Fibroblast of lung (primary cell): Measurements from ENCODE around the gene COL6A6. TPM values are rescaled to one million over a fixed set of nuclear protein-coding genes. Genes with fewer than 3 reads are reported as not detected.

Experiments used
- DNase-seq, 2 donors: peaks; one replicate each; pipeline versions ENCODE4 v3.0.0 to v3.0.0-alpha.2; 2010; ENCODE audit warnings: low read depth in 2 of 2
- H2AFZ ChIP-seq: 2 replicates; pipeline ENCODE4 v1.5.1; 2012; ENCODE audit warnings: low read length, control low read depth, inconsistent platforms
- H3K27ac ChIP-seq: 2 replicates; pipeline ENCODE4 v1.5.1; 2011; ENCODE audit warnings: low read length, control low read depth; ENCODE audit not compliant: insufficient read depth
- H3K27me3 ChIP-seq: 2 replicates; pipeline ENCODE4 v1.5.1; 2011; ENCODE audit warnings: mild to moderate bottlenecking, low read length; ENCODE audit not compliant: control insufficient read depth, insufficient read depth
- H3K36me3 ChIP-seq: 2 replicates; pipeline ENCODE4 v1.5.1; 2011; ENCODE audit warnings: low read length; ENCODE audit not compliant: control insufficient read depth, insufficient read depth
- H3K4me1 ChIP-seq: 2 replicates; pipeline ENCODE4 v1.5.1; 2011; ENCODE audit warnings: low read length; ENCODE audit not compliant: control insufficient read depth, insufficient read depth; ENCODE audit errors: extremely low read depth
- H3K4me2 ChIP-seq: 2 replicates; pipeline ENCODE4 v1.5.1; 2011; ENCODE audit warnings: low read length, control low read depth; ENCODE audit not compliant: insufficient read depth; ENCODE audit errors: extremely low read depth
- H3K4me3 ChIP-seq, 4 experiments: fragments of 200-600 bp in 1 of 4; sonication (generic) in 1 of 4; replicated peaks in 1 of 4; 2 replicates each; pipeline ENCODE4 v1.5.1; 2011 to 2016; ENCODE audit warnings: low read length in 4 of 4, low read depth in 3 of 4, mild to moderate bottlenecking in 3 of 4, control low read depth in 2 of 4, inconsistent platforms in 1 of 4, mixed read lengths in 1 of 4; ENCODE audit not compliant: insufficient read depth in 1 of 4; ENCODE audit errors: control extremely low read depth in 1 of 4
- H3K79me2 ChIP-seq: 2 replicates; pipeline ENCODE4 v1.5.1; 2012; ENCODE audit warnings: mild to moderate bottlenecking, low read length, inconsistent platforms; ENCODE audit not compliant: control insufficient read depth, insufficient read depth
- H3K9ac ChIP-seq: 2 replicates; pipeline ENCODE4 v1.5.1; 2011; ENCODE audit warnings: mild to moderate bottlenecking, low read length, control low read depth; ENCODE audit not compliant: insufficient read depth
- H3K9me3 ChIP-seq: 2 replicates; pipeline ENCODE4 v1.5.1; 2012; ENCODE audit warnings: low read depth, low read length; ENCODE audit not compliant: control insufficient read depth, insufficient read depth
- H4K20me1 ChIP-seq: 2 replicates; pipeline ENCODE4 v1.5.1; 2011; ENCODE audit warnings: low read length; ENCODE audit not compliant: control insufficient read depth, insufficient read depth; ENCODE audit errors: extremely low read depth
- EZH2 ChIP-seq: IDR thresholded peaks from 2 replicates; pipeline ENCODE4 v1.5.1; 2012; ENCODE audit warnings: low read length, control low read depth, mild to moderate bottlenecking; ENCODE audit errors: missing control alignments
- polyA minus RNA-seq: library from RNA; depleted of rRNA, polyadenylated mRNA; stranded (reverse); fragments of >200 nt; gene quantifications from 2 replicates; pipeline ENCODE4 v1.2.3, GENCODE V29; 2011; ENCODE audit warnings: low replicate concordance
- polyA plus RNA-seq, 2 donors: library from polyadenylated mRNA; depleted of rRNA in 1 of 2; stranded (reverse) in 1 of 2; unstranded in 1 of 2; fragments of >200 nt; gene quantifications; 2 replicates each; pipeline ENCODE4 v1.2.1, GENCODE V29; 2011 to 2012; ENCODE audit warnings: missing spikeins in 1 of 2
- total RNA-seq: library from RNA; depleted of rRNA; stranded (reverse); fragments of >200 nt; gene quantifications from 2 replicates; pipeline ENCODE4 v1.2.1, GENCODE V29; 2014
- TF ChIP-seq, protein P1 (sequence below), 2 donors: IDR thresholded peaks in 1 of 2; conservative IDR thresholded peaks in 1 of 2; 1 replicate in 1 of 2; 2 replicates in 1 of 2; pipeline ENCODE4 v1.5.1; 2011 to 2012; ENCODE audit warnings: low read length in 2 of 2, control low read depth in 1 of 2, inconsistent platforms in 1 of 2, low read depth in 1 of 2, mild to moderate bottlenecking in 1 of 2

COL6A6 gene, protein sequence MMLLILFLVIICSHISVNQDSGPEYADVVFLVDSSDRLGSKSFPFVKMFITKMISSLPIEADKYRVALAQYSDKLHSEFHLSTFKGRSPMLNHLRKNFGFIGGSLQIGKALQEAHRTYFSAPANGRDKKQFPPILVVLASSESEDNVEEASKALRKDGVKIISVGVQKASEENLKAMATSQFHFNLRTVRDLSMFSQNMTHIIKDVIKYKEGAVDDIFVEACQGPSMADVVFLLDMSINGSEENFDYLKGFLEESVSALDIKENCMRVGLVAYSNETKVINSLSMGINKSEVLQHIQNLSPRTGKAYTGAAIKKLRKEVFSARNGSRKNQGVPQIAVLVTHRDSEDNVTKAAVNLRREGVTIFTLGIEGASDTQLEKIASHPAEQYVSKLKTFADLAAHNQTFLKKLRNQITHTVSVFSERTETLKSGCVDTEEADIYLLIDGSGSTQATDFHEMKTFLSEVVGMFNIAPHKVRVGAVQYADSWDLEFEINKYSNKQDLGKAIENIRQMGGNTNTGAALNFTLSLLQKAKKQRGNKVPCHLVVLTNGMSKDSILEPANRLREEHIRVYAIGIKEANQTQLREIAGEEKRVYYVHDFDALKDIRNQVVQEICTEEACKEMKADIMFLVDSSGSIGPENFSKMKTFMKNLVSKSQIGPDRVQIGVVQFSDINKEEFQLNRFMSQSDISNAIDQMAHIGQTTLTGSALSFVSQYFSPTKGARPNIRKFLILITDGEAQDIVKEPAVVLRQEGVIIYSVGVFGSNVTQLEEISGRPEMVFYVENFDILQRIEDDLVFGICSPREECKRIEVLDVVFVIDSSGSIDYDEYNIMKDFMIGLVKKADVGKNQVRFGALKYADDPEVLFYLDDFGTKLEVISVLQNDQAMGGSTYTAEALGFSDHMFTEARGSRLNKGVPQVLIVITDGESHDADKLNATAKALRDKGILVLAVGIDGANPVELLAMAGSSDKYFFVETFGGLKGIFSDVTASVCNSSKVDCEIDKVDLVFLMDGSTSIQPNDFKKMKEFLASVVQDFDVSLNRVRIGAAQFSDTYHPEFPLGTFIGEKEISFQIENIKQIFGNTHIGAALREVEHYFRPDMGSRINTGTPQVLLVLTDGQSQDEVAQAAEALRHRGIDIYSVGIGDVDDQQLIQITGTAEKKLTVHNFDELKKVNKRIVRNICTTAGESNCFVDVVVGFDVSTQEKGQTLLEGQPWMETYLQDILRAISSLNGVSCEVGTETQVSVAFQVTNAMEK (N-terminal part only)
- total RNA-seq: under 0.01 and 0.83 TPM in 2 replicates
- 0.11 and 0.15 TPM in 2 replicates for polyA plus RNA-seq
- polyA plus RNA-seq (2012): 0.20 TPM in 2 replicates
- 0.07 and 0.12 TPM in 2 replicates for polyA minus RNA-seq

DNA sequence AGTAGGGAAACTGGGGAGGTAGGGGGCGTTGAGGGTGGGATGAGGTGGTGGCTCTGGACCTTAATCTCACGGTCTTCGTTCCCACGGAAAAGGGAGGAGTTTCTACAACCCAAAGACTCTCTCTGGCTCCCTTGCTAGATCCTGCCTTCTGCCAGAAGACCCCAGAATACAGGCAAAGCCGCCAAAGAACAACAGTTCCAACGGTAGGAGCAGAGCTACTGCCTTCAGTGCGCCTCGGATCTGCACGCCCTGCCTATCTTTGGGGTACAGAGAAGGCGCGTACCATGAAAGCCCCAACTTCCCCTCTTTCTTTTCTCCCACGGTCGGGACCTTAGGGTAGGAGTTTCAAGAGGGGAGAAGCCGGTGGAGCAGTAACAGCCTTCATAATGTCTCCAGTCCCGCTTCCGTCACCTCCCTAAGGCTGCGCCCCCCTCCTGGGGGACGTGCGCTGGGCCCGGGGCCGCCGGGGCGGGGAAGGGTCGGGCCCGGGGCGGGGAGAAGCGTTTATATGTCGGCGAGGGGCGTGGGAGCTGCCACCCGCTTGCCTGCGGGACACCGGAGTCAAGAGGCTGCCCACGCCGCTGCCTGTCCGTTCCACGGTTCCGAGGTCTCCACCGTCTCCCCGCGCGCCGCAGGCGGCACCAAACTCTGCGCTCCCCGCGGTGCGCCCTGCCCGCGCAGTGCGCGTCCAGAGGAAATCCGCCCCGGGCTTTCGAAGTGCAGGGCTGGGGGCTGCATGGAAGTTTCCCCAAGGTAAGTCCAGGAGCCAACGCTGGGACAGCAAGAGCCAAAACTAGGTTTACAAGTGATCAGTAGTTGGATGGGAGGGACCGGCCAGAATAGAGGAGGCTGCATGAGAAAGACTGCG, at the start of gene COL6A6:
COL6A6 (plus strand) TSS at position 533 of the 868 bp plus-strand sequence. CDS start 43,188 bp downstream, outside the sequence.
- DNase-seq: peak; percentile 4 to 6

DNA sequence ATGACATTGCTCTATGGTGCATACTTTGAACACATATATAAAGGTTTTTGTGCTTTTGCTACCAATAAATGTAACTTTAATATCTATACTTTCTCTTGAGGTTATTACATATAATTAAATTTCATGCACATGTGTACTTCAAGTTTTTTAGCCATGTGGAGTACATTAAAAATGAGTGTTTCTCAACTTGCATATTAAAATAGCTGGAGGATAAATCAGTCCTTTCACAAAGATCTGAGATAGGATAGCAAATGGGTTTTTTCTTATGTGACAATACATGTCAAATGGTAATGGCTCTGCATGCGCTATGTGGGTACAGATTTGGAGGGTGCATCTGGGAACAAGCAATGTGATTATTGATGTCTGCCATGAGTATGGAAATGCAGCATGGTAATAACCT, 48.7 kb upstream of the COL6A6 start:
- H3K27ac ChIP-seq: no peak overlapping the region
- no peak overlapping the region for H3K4me2 ChIP-seq
- H4K20me1 ChIP-seq: no peaks in the 10 kb centered on the region
- no peaks in the 10 kb centered on the region for H3K79me2 ChIP-seq
- H3K36me3 ChIP-seq: no peaks in the 10 kb centered on the region
- no peaks in the 10 kb centered on the region for H3K9me3 ChIP-seq
- H3K27me3 ChIP-seq: no peaks in the 10 kb centered on the region
- H3K4me3 ChIP-seq: no peak overlapping the region
- DNase-seq: no peak
- TF ChIP-seq, protein P1, sequence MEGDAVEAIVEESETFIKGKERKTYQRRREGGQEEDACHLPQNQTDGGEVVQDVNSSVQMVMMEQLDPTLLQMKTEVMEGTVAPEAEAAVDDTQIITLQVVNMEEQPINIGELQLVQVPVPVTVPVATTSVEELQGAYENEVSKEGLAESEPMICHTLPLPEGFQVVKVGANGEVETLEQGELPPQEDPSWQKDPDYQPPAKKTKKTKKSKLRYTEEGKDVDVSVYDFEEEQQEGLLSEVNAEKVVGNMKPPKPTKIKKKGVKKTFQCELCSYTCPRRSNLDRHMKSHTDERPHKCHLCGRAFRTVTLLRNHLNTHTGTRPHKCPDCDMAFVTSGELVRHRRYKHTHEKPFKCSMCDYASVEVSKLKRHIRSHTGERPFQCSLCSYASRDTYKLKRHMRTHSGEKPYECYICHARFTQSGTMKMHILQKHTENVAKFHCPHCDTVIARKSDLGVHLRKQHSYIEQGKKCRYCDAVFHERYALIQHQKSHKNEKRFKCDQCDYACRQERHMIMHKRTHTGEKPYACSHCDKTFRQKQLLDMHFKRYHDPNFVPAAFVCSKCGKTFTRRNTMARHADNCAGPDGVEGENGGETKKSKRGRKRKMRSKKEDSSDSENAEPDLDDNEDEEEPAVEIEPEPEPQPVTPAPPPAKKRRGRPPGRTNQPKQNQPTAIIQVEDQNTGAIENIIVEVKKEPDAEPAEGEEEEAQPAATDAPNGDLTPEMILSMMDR (conservative IDR thresholded peaks at IDR 0.05 in 1 of 2, IDR thresholded peaks at IDR 0.05 in 1 of 2; ENCODE audit: low read depth in 1 of 2, low read length in 2 of 2): no peak
- no peak for TF ChIP-seq EZH2
- H2AFZ ChIP-seq: no peak overlapping the region
- no peaks in the 10 kb centered on the region for H3K4me1 ChIP-seq
- H3K9ac ChIP-seq: no peak overlapping the region

More for the DNA sequence above, at the start of gene COL6A6:
- Histone ChIP-seq H3K9ac (no peak within 1 kb of the TSS), H3K79me2 (no peaks in the 10 kb centered on the region), H3K4me1 (no peaks in the 10 kb centered on the region), H3K27me3 (peaks cover 4% of the 10 kb centered on the region), H3K4me3 (peak within 1 kb of the TSS in 2 of 4 experiments; percentile 8 to 37), H3K9me3 (no peaks in the 10 kb centered on the region), H3K27ac (no peak within 1 kb of the TSS), H3K4me2 (peak within 1 kb of the TSS; percentile 42), H3K36me3 (no peaks in the 10 kb centered on the region), H4K20me1 (no peaks in the 10 kb centered on the region), H2AFZ (no peak within 1 kb of the TSS)
- no peak for TF ChIP-seq EZH2
- TF ChIP-seq, protein P1 (conservative IDR thresholded peaks at IDR 0.05 in 1 of 2, IDR thresholded peaks at IDR 0.05 in 1 of 2; ENCODE audit: low read depth in 1 of 2, low read length in 2 of 2): no peak
